ENCODE data around the gene ACTR5.
A peak's percentile ranks its signal among the peaks of the same experiment; 100 is the strongest.

ACTR5 gene

GRCh38 chr20:38728191-38728781 lies 20.0 kb upstream of the ACTR5 start:
- intact Hi-C loops (cut with DNase I) = no loop called here
- no peak for DNase-seq

- intact Hi-C loops (cut with DNase I) = no loop called here
- DNase-seq = no peak
Measured at GRCh38 chr20:38728911-38729642, 19.2 kb upstream of the ACTR5 start.

- intact Hi-C loops (cut with DNase I) = loop anchor here (5.0 kb wide), 1 partner anchor 82 kb away; no protein-coding TSS in a partner anchor
Measured at GRCh38 chr20:38729767-38730166, 18.5 kb upstream of the ACTR5 start.

GRCh38 chr20:38730167-38730988 lies 17.9 kb upstream of the ACTR5 start:
- DNase-seq = no peak
- intact Hi-C loops (cut with DNase I) = loop anchor here (5.0 kb wide), 1 partner anchor 83 kb away; no protein-coding TSS in a partner anchor

More at GRCh38 chr20:38729767-38730166, 18.5 kb upstream of the ACTR5 start:
- DNase-seq = no peak

GRCh38 chr20:38730989-38731737 lies 17.1 kb upstream of the ACTR5 start:
- intact Hi-C loops (cut with DNase I) = loop anchor here (5.0 kb wide), 1 partner anchor 84 kb away; no protein-coding TSS in a partner anchor
- peak; percentile 57 to 95 (median 78) for DNase-seq

GRCh38 chr20:38731738-38732113 lies 16.5 kb upstream of the ACTR5 start:
- intact Hi-C loops (cut with DNase I) = loop anchor here (5.0 kb wide), 1 partner anchor 84 kb away; no protein-coding TSS in a partner anchor
- DNase-seq = no peak

GRCh38 chr20:38732981-38733380 lies 15.3 kb upstream of the ACTR5 start:
- DNase-seq = no peak
- intact Hi-C loops (cut with DNase I) = loop anchor here (5.0 kb wide), 1 partner anchor 86 kb away; no protein-coding TSS in a partner anchor

- intact Hi-C loops (cut with DNase I) = no loop called here
- no peak for DNase-seq
Measured at GRCh38 chr20:38735172-38735571, 13.1 kb upstream of the ACTR5 start.

GRCh38 chr20:38737887-38738286 lies 10.4 kb upstream of the ACTR5 start:
- intact Hi-C loops (cut with DNase I) = no loop called here
- no peak for DNase-seq

GRCh38 chr20:38745757-38746156 lies 2.5 kb upstream of the ACTR5 start:
- intact Hi-C loops (cut with DNase I) = no loop called here
- no peak for DNase-seq

GRCh38 chr20:38747495-38748096 lies 664 bp upstream of the ACTR5 start:
- DNase-seq = no peak
- intact Hi-C loops (cut with DNase I) = no loop called here

GRCh38 chr20:38748861-38749149 lies 545 bp downstream of the ACTR5 start:
- DNase-seq = no peak
- intact Hi-C loops (cut with DNase I) = no loop called here

GRCh38 chr20:38751360-38751976 lies 3.2 kb downstream of the ACTR5 start:
- no peak for DNase-seq
- intact Hi-C loops (cut with DNase I) = loop anchor here (1.0 kb wide), 1 partner anchor 105 kb away; no protein-coding TSS in a partner anchor

- peak in 1 of 10 donors; percentile 62 for DNase-seq
- intact Hi-C loops (cut with DNase I) = no loop called here
Measured at GRCh38 chr20:38752029-38752428, 3.8 kb downstream of the ACTR5 start.

- peak in 1 of 10 donors; percentile 64 for DNase-seq
- intact Hi-C loops (cut with DNase I) = loop anchor here (5.0 kb wide), 1 partner anchor 137 kb away; no protein-coding TSS in a partner anchor
Measured at GRCh38 chr20:38754924-38755323, 6.7 kb downstream of the ACTR5 start.

GRCh38 chr20:38755324-38755910 lies 7.2 kb downstream of the ACTR5 start:
- intact Hi-C loops (cut with DNase I) = loop anchor here (5.0 kb wide), 1 partner anchor 137 kb away; no protein-coding TSS in a partner anchor

GRCh38 chr20:38757145-38757775 lies 9.0 kb downstream of the ACTR5 start:
- intact Hi-C loops (cut with DNase I) = loop anchor here (5.0 kb wide), 1 partner anchor 135 kb away; no protein-coding TSS in a partner anchor
- no peak for DNase-seq

More at GRCh38 chr20:38755324-38755910, 7.2 kb downstream of the ACTR5 start:
- DNase-seq = no peak

- DNase-seq = no peak
- intact Hi-C loops (cut with DNase I) = loop anchor here (5.0 kb wide), 1 partner anchor 133 kb away; no protein-coding TSS in a partner anchor
Measured at GRCh38 chr20:38759106-38759505, 10.8 kb downstream of the ACTR5 start.

Data from posterior cingulate gyrus (tissue), 11 donors.